Activated CD4-positive, alpha-beta T cell treated with anti-CD3 and anti-CD28 coated beads, Interleukin-2, amount 10 ng/mL, durations not matched to agents 24 days and 14 days (primary cell): ENCODE data around the gene KRTAP12-1. TPM values are rescaled to one million over a fixed set of nuclear protein-coding genes. Genes with fewer than 3 reads are reported as not detected.

Experiments
- DNase-seq: peaks from one replicate; pipeline ENCODE4 v3.0.0; 2022
- H3K27ac Mint-ChIP-seq: one replicate; pipeline ENCODE4 v1.8.0; 2022; ENCODE audit warnings: mild to moderate bottlenecking, mixed read lengths
- H3K27me3 Mint-ChIP-seq: one replicate; pipeline ENCODE4 v1.8.0; 2022; ENCODE audit warnings: mixed read lengths
- H3K36me3 Mint-ChIP-seq: one replicate; pipeline ENCODE4 v1.8.0; 2022; ENCODE audit warnings: low read depth, mild to moderate bottlenecking, mixed read lengths
- H3K4me1 Mint-ChIP-seq: one replicate; pipeline ENCODE4 v1.8.0; 2021; ENCODE audit warnings: mixed read lengths
- H3K4me3 Mint-ChIP-seq: one replicate; pipeline ENCODE4 v1.8.0; 2022; ENCODE audit warnings: mild to moderate bottlenecking, moderate library complexity, mixed read lengths
- H3K9me3 Mint-ChIP-seq: one replicate; pipeline ENCODE4 v1.8.0; 2021; ENCODE audit warnings: mixed read lengths
- intact Hi-C: fragments of 100-400 bp; cut with micrococcal nuclease; formaldehyde crosslinking; loops from one replicate; pipeline ENCODE4 v1.15.1; 2023
- total RNA-seq: library from RNA; stranded (reverse); gene quantifications from 2 replicates; pipeline ENCODE4 v1.2.3, GENCODE V29; 2022

The KRTAP12-1 gene, protein sequence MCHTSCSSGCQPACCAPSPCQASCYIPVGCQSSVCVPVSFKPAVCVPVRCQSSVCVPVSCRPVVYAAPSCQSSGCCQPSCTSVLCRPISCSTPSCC
- total RNA-seq, result not detected in 2 replicates

GRCh38 chr21:44681861-44682579, at the start of gene KRTAP12-1:
TSS of gene KRTAP12-1 (minus strand) at chr21:44682163. CDS start at chr21:44682123, 40 bp downstream.
- Mint-ChIP-seq H3K4me1 (peaks cover 8% of the 10 kb centered on the region), H3K36me3 (no peaks in the 10 kb centered on the region), H3K4me3 (no peak within 1 kb of the TSS), H3K27me3 (peaks cover 20% of the 10 kb centered on the region), H3K27ac (no peak within 1 kb of the TSS), H3K9me3 (peaks cover 4% of the 10 kb centered on the region)
- intact Hi-C loops, result no loop called here
- DNase-seq, result no peak

- H3K9me3 Mint-ChIP-seq, result no peaks in the 10 kb centered on the region
Observed at GRCh38 chr21:44730951-44731579, 49.1 kb upstream of the KRTAP12-1 start.

GRCh38 chr21:44730028-44730395, 48.0 kb upstream of the KRTAP12-1 start:
- no peak overlapping the region for H3K4me3 Mint-ChIP-seq
- DNase-seq, result no peak
- no peak overlapping the region for H3K27ac Mint-ChIP-seq
- no peaks in the 10 kb centered on the region for H3K9me3 Mint-ChIP-seq
- no peaks in the 10 kb centered on the region for H3K36me3 Mint-ChIP-seq
- no peaks in the 10 kb centered on the region for H3K4me1 Mint-ChIP-seq
- peaks cover 17% of the 10 kb centered on the region for H3K27me3 Mint-ChIP-seq
- intact Hi-C loops, result loop anchor here (10.0 kb wide), 1 partner anchor 215 kb away; no protein-coding TSS in a partner anchor

More at GRCh38 chr21:44730951-44731579, 49.1 kb upstream of the KRTAP12-1 start:
- intact Hi-C loops, result loop anchor here (10.0 kb wide), 1 partner anchor 216 kb away; no protein-coding TSS in a partner anchor
- H3K4me3 Mint-ChIP-seq, result no peak overlapping the region
- DNase-seq, result no peak
- peaks cover 10% of the 10 kb centered on the region for H3K27me3 Mint-ChIP-seq
- H3K4me1 Mint-ChIP-seq, result no peaks in the 10 kb centered on the region
- H3K36me3 Mint-ChIP-seq, result no peaks in the 10 kb centered on the region
- H3K27ac Mint-ChIP-seq, result no peak overlapping the region

DNA sequence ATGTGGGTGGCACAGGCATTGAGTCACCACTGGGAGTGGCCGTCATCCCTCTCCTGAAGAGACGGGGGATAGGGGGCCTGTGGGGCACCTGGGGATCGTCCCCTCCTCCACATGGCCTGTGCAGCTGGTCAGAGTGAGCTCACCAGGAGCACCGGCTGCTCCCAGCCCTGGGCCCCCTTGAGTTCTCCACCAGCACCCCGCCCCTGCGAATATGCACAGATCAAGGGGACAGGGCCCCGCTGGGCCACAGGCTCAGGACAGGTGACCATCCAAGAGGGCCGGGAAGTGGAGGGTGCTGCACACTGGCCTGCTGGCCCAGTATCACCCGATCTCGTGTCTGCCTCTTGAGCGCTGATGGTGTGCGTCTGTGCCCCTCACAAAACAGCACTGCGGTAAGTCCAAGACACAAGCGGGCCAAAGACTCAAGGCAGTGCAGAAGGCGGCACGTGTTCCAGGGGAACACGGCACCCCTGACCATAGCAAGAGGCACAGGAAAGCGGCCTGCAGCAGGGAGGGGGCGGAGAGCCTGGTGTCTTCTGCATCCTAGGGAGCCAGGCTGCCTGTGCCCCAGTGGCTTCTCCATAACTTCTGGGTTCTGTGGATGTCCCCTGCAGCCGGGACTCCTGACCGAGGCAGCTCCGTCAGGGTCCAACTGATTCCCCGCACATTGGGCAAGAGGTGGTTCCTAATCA, 47.5 kb upstream of the KRTAP12-1 start:
- intact Hi-C loops, result loop anchor here (10.0 kb wide), 1 partner anchor 215 kb away; no protein-coding TSS in a partner anchor
- Mint-ChIP-seq H3K4me3 (no peak overlapping the region), H3K27ac (no peak overlapping the region), H3K4me1 (no peaks in the 10 kb centered on the region), H3K36me3 (no peaks in the 10 kb centered on the region), H3K27me3 (peaks cover 20% of the 10 kb centered on the region), H3K9me3 (no peaks in the 10 kb centered on the region)
- DNase-seq, result no peak

- intact Hi-C loops, result no loop called here
- no peak for DNase-seq
- H3K9me3 Mint-ChIP-seq, result no peaks in the 10 kb centered on the region
- no peak overlapping the region for H3K4me3 Mint-ChIP-seq
- H3K36me3 Mint-ChIP-seq, result no peaks in the 10 kb centered on the region
- no peaks in the 10 kb centered on the region for H3K4me1 Mint-ChIP-seq
- H3K27ac Mint-ChIP-seq, result no peak overlapping the region
- H3K27me3 Mint-ChIP-seq, result peaks cover 25% of the 10 kb centered on the region
Observed at GRCh38 chr21:44728716-44729115, 46.8 kb upstream of the KRTAP12-1 start.

DNA sequence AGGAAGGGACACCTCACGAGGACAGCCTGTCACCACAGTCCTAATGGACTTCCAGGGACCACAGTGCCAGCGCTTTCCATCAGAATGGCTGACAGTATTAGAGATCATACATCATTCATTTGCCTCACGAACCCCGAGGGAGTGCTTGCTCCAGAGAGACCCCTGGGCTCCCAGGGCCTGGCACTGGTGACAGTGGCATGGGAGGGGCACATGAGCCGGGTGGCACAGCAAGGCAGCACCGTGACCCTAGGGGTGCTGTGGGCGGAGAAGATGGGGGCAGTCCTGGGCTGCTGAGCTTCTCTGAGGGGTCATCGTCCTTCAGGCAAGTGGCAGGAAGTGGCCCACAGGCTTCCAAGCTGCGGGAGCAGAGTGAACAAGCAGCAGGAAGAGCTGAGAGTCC, 45.8 kb upstream of the KRTAP12-1 start:
- Mint-ChIP-seq H3K27me3 (peaks cover 31% of the 10 kb centered on the region), H3K4me1 (no peaks in the 10 kb centered on the region), H3K4me3 (no peak overlapping the region), H3K9me3 (no peaks in the 10 kb centered on the region), H3K36me3 (no peaks in the 10 kb centered on the region), H3K27ac (no peak overlapping the region)
- DNase-seq, result no peak
- intact Hi-C loops, result no loop called here

DNA sequence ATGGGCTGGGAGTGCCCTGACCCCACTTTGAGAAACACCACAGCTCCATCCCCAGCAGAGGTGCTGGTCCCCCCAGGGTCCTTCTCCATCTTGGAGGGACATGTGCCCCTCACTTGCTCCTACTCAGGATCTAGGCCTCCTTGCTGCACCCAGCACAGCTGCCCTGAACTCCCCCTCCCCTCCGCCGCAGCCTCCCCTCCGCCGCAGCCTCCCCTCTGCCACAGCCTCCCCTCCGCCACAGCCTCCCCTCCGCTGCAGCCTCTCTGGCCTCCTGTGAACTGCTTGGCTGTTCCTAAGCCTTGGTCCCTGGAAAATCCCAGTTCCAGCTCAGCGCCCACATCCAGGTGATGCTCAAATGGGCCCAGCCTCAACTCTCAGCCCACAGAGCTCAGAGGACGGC, 45.4 kb upstream of the KRTAP12-1 start:
- intact Hi-C loops, result no loop called here
- Mint-ChIP-seq H3K4me1 (peaks cover 3% of the 10 kb centered on the region), H3K9me3 (no peaks in the 10 kb centered on the region), H3K36me3 (no peaks in the 10 kb centered on the region), H3K4me3 (no peak overlapping the region), H3K27me3 (peaks cover 35% of the 10 kb centered on the region), H3K27ac (no peak overlapping the region)
- no peak for DNase-seq

GRCh38 chr21:44726826-44727225, 44.9 kb upstream of the KRTAP12-1 start:
- H3K27me3 Mint-ChIP-seq, result peaks cover 35% of the 10 kb centered on the region
- intact Hi-C loops, result no loop called here
- no peak for DNase-seq
- H3K27ac Mint-ChIP-seq, result no peak overlapping the region
- no peak overlapping the region for H3K4me3 Mint-ChIP-seq
- peaks cover 3% of the 10 kb centered on the region for H3K4me1 Mint-ChIP-seq
- H3K9me3 Mint-ChIP-seq, result no peaks in the 10 kb centered on the region
- no peaks in the 10 kb centered on the region for H3K36me3 Mint-ChIP-seq

DNA sequence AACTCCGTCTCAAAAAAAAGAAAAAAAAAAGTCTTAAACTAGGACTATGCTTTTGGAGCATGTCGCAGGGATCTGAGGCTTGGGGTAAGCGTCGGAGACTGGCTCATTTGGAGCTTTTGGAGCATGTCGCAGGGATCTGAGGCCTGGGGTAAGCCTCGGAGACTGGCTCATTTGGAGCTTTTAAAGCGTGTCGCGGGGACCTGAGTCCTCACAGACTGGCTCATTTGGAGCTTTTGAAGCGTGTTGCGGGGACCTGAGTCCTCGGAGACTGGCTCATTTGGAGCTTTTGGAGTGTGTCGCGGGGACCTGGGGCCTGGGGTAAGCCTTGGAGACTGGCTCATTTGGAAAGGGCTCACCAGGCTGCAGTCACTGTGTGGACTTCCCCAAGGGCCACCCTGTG, 43.0 kb upstream of the KRTAP12-1 start:
- intact Hi-C loops, result no loop called here
- H3K4me1 Mint-ChIP-seq, result peaks cover 3% of the 10 kb centered on the region
- no peak for DNase-seq
- peaks cover 49% of the 10 kb centered on the region for H3K27me3 Mint-ChIP-seq
- no peak overlapping the region for H3K27ac Mint-ChIP-seq
- H3K36me3 Mint-ChIP-seq, result no peaks in the 10 kb centered on the region
- H3K9me3 Mint-ChIP-seq, result no peaks in the 10 kb centered on the region
- no peak overlapping the region for H3K4me3 Mint-ChIP-seq

DNA sequence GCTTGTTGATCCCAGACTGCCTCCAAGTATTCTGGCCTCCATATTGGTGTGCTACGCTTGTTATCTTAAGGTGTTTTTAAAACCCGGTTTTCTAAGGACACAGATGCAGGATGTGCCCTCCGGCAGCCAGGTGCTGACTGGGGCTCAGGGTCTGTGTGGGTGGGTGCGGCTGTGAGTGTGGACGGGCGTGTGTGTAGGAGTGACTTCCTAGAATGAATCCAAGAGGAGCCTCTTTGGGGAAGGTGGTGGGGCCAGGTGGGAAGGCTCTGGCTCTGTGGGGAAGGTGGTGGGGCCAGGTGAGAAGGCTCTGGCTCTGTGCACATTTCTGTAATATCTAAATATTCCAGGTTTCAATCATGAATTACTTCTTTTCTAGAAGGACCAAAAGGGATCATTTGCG, 42.2 kb upstream of the KRTAP12-1 start:
- intact Hi-C loops, result no loop called here
- Mint-ChIP-seq H3K4me3 (no peak overlapping the region), H3K36me3 (no peaks in the 10 kb centered on the region), H3K27me3 (peaks cover 55% of the 10 kb centered on the region), H3K4me1 (peaks cover 3% of the 10 kb centered on the region), H3K27ac (no peak overlapping the region), H3K9me3 (no peaks in the 10 kb centered on the region)
- DNase-seq, result no peak

GRCh38 chr21:44723177-44724131, 41.5 kb upstream of the KRTAP12-1 start:
- no peak for DNase-seq
- peaks cover 62% of the 10 kb centered on the region for H3K27me3 Mint-ChIP-seq
- peaks cover 3% of the 10 kb centered on the region for H3K4me1 Mint-ChIP-seq
- no peak overlapping the region for H3K27ac Mint-ChIP-seq
- peak overlapping the region; percentile 3 for H3K4me3 Mint-ChIP-seq
- H3K36me3 Mint-ChIP-seq, result no peaks in the 10 kb centered on the region
- no peaks in the 10 kb centered on the region for H3K9me3 Mint-ChIP-seq
- intact Hi-C loops, result no loop called here

DNA sequence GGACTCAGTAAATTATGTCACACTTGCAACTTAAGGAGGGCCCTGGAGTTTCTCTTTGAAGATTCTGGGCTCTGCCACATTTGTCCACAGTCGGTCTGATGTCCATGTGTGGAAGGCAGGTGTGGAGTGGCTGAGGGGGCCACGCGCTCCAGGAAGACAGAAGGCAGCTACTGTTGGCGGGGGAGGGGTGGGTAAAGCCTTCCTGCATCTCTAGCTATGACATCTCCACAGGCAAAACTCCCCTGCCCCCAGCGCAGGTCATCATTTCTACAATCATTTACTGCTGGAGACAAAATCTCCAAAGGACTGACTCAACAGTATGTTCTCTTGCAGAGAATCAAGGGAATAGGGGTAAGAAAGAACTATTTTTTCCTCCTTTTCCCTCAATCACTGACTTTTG, 40.8 kb upstream of the KRTAP12-1 start:
- Mint-ChIP-seq H3K27ac (no peak overlapping the region), H3K27me3 (peaks cover 68% of the 10 kb centered on the region), H3K9me3 (no peaks in the 10 kb centered on the region), H3K4me1 (peaks cover 3% of the 10 kb centered on the region), H3K4me3 (no peak overlapping the region), H3K36me3 (no peaks in the 10 kb centered on the region)
- intact Hi-C loops, result no loop called here
- no peak for DNase-seq

DNA sequence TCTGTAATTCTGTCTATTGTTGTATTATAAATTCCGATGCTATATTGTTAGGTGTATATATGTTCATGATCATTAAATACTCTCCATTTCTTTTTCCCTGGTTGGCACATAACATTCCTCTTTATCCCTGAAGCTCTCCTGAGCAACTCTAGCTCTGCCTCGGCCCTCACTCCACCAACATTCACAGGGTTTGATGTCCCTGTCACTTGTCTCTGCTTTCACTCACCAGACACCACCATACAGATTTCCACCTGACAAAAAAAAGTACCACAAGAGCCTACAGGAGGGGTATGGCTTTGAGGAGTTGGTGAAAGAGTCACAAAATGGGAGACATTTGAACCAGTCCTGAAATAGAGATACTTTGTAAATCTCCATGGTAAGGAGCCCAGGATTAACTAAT, 38.2 kb upstream of the KRTAP12-1 start:
- Mint-ChIP-seq H3K27me3 (peaks cover 66% of the 10 kb centered on the region), H3K4me1 (peaks cover 7% of the 10 kb centered on the region), H3K27ac (no peak overlapping the region), H3K36me3 (no peaks in the 10 kb centered on the region), H3K9me3 (peaks cover 7% of the 10 kb centered on the region), H3K4me3 (no peak overlapping the region)
- DNase-seq, result no peak
- intact Hi-C loops, result no loop called here
